ENCODE results near the gene CD53.

GRCh38 chr1:110888641-110889040, 15.7 kb downstream of the CD53 start:
- no peak for TF ChIP-seq CTCF (IDR thresholded peaks at IDR 0.05)
- no peak for TF ChIP-seq POLR2A (IDR thresholded peaks at IDR 0.05)
- no peak for TF ChIP-seq EP300 (IDR thresholded peaks at IDR 0.05)

Data from tibial nerve (tissue), 4 donors.